Nucleus accumbens (tissue), 56 donors: ENCODE data around the gene ARHGAP12.
"Not testable (repeated sequence)": the region's sequence is repeated elsewhere in the genome, so short reads cannot be mapped to it uniquely, and the experiment has no call there.

ENCODE experiments used
- DNase-seq, 56 donors: peaks; one replicate each; lab custom pipeline; 2025; lab: John Stamatoyannopoulos, UW

Gene ARHGAP12

GRCh38 chr10:31926765-31927564, 1.7 kb downstream of the ARHGAP12 start:
- peak in 2 of 56 donors; percentile 13 to 20 for DNase-seq

- no peak for DNase-seq
Observed at GRCh38 chr10:31926160-31926559, 2.5 kb downstream of the ARHGAP12 start.

GRCh38 chr10:31924833-31925232, 3.8 kb downstream of the ARHGAP12 start:
- DNase-seq: no peak

- no peak for DNase-seq
Observed at GRCh38 chr10:31923389-31923788, 5.2 kb downstream of the ARHGAP12 start.

- DNase-seq: no peak
Observed at GRCh38 chr10:31921031-31921430, 7.6 kb downstream of the ARHGAP12 start.

DNA sequence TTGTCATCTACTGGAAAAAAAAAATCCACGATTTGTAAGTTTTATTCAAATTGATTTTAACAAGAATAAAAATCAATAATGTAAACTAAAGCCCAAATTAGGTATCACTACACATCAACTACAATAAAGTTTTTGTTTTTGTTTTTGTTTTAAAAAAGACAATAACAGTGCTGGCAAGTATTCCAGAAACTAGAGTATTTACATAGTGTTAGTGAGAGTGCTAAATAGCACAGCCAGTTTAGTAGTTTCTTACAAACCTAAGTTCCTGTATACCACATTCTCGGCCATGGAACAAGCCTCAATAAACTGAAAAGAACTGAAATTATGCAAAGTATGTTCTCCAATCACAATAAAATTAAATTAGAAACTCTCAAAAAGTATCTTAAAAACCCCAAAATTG, 8.1 kb downstream of the ARHGAP12 start:
- no peak for DNase-seq

GRCh38 chr10:31918671-31919409, 9.8 kb downstream of the ARHGAP12 start:
- DNase-seq: no peak

GRCh38 chr10:31914370-31914769, 14.3 kb downstream of the ARHGAP12 start:
- no peak for DNase-seq

GRCh38 chr10:31912898-31913850, 15.5 kb downstream of the ARHGAP12 start:
- peak in 1 of 56 donors; percentile 17 for DNase-seq

GRCh38 chr10:31912289-31912688, 16.3 kb downstream of the ARHGAP12 start:
- DNase-seq: no peak

GRCh38 chr10:31910016-31910415, 18.6 kb downstream of the ARHGAP12 start:
- DNase-seq: no peak

- DNase-seq: no peak
Observed at GRCh38 chr10:31908157-31908556, 20.5 kb downstream of the ARHGAP12 start.

GRCh38 chr10:31906039-31906438, 22.6 kb downstream of the ARHGAP12 start:
- DNase-seq: no peak

- no peak for DNase-seq
Observed at GRCh38 chr10:31905586-31905985, 23.0 kb downstream of the ARHGAP12 start.

DNA sequence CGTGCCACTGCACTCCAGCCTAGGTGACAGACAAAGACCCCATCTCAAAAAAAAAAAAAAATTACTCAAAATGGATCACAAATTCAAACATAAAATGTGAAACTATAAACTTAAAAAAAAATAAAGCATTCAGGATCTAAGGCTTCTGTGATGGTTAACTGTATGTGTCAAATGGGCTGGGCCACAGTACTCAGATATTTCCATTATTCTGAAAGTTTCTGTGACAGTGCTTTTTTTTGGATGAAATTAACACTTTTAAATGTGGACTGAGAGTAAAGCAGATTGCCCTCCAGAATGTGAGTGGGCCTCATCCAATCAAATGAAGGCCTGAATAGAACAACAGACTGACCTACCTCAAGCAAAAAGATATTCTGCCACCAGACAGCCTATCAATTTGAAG, 26.0 kb downstream of the ARHGAP12 start:
- DNase-seq: no peak

GRCh38 chr10:31897506-31897905, 31.1 kb downstream of the ARHGAP12 start:
- DNase-seq: no peak

- no peak for DNase-seq
Observed at GRCh38 chr10:31896968-31897384, 31.7 kb downstream of the ARHGAP12 start.

DNA sequence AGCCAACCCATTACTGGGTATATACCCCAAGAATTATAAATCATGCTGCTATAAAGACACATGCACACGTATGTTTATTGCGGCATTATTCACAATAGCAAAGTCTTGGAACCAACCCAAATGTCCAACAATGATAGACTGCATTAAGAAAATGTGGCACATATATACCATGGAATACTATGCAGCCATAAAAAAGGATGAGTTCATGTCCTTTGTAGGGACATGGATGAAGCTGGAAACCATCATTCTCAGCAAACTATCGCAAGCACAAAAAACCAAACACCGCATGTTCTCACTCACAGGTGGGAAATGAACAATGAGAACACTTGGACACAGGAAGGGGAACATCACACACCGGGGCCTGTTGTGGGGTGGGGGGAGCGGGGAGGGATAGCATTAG, 32.9 kb downstream of the ARHGAP12 start:
- DNase-seq: not testable (repeated sequence)

GRCh38 chr10:31888442-31888841, 40.2 kb downstream of the ARHGAP12 start:
- no peak for DNase-seq

DNA sequence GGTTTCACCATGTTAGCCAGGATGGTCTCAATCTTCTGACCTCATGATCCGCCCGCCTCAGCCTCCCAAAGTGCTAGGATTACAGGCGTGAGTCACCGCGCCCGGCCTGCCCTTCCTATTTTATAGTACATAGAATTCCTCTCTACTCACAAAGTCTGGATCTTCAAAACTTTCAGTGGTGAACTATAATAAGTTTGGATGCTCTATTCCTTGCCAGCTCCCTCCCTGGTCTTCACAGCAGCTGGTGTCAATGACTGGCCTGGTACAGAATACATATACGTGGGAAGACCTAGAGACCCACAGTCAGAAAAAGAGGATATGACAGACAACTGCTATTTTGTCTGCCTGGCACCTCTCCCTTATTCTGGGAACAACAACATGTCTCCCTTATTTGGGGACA, 40.8 kb downstream of the ARHGAP12 start:
- no peak for DNase-seq

DNA sequence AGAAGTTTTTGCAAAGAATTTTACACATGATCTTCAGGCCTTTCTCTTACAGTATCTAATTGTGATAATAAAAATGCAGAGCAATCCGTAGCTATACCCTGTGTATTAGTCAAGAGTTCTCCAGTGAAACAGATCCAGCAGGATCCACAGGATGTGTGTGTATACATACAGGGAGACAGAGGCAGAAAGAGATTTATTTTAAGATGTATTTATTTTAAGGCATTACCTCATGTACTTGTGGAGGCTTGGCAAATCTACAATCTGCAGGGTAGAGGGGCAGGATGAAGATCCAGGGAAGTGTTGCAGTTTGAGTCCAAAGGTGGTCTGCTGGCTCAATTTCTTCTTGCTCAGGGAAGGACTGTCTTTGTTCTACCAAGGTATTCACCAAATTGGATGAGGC, 41.7 kb downstream of the ARHGAP12 start:
- DNase-seq: no peak
